C4-2B (cell line): ENCODE data around the gene SCG3.

Source experiments
- H3K27ac ChIP-seq: fragments of 450-650 bp; 2 replicates; pipeline ENCODE4 v1.5.1; 2017
- ZFX ChIP-seq: fragments of 450-650 bp; IDR thresholded peaks from 2 replicates; pipeline ENCODE4 v1.6.1; 2017
- TF ChIP-seq, protein P1 (sequence below): fragments of 450-650 bp; conservative IDR thresholded peaks from 2 replicates; pipeline ENCODE4 v1.5.1; 2017; ENCODE audit warnings: mild to moderate bottlenecking

Gene SCG3

DNA sequence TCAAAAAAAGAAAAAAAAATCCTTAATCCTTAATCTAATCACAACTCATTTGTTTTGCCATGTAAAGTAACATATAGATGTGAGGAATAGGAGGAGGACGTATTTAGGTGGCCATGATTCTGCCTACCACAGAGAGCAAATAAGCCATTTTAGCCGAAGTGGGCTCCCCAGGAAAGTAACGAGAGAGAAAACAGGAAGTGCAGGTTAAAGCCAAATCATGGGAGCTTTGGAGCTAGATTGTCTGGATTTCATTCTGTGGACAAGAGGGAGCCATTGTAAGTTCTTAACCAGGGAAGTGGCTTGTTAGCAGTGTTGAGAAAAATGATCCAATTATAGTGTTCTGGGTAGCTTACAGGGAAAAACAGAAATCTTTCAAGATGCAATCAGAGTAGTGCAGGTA lies 79.5 kb downstream of the SCG3 start:
- H3K27ac ChIP-seq: no peak overlapping the region
- TF ChIP-seq, protein P1, sequence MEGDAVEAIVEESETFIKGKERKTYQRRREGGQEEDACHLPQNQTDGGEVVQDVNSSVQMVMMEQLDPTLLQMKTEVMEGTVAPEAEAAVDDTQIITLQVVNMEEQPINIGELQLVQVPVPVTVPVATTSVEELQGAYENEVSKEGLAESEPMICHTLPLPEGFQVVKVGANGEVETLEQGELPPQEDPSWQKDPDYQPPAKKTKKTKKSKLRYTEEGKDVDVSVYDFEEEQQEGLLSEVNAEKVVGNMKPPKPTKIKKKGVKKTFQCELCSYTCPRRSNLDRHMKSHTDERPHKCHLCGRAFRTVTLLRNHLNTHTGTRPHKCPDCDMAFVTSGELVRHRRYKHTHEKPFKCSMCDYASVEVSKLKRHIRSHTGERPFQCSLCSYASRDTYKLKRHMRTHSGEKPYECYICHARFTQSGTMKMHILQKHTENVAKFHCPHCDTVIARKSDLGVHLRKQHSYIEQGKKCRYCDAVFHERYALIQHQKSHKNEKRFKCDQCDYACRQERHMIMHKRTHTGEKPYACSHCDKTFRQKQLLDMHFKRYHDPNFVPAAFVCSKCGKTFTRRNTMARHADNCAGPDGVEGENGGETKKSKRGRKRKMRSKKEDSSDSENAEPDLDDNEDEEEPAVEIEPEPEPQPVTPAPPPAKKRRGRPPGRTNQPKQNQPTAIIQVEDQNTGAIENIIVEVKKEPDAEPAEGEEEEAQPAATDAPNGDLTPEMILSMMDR: no peak
- TF ChIP-seq ZFX: no peak

DNA sequence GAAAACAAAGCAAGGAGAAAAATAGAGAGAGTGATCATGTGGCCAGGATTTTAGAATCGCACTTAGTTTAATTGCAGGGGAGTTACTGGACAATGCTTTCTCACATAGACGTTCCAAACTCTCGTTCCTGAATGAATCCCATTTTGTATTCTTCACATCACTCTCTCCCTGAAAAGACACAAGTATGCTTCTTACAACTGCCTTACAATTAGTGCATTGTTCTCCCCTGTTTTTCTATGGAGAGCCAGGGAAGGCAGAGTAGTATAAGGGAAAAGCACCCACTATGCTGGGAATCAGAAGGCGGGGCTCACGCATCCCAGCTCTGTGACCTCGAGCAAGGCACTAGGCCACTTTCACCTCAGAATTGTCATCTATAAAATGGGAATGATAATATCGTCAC lies 84.4 kb downstream of the SCG3 start:
- TF ChIP-seq ZFX: no peak
- TF ChIP-seq, protein P1: no peak
- H3K27ac ChIP-seq: no peak overlapping the region

DNA sequence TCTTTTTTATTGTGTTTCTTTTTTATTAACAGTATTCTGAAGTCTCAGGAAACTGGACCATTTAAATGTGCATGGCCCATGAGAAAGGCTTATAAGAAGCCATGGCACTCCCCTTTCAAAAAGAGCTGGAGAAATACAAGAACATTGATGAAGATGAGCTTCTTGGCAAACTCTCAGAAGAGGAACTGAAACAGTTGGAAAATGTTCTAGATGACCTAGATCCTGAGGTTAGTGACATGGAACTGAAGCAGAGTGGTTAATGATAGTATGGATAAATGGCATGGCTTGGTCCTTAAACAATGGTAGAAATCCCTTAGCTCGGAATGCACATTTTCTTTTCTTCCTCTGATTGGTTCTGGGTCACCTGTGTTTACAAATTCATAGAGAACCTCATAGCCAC lies 85.0 kb downstream of the SCG3 start:
- TF ChIP-seq, protein P1: no peak
- TF ChIP-seq ZFX: no peak
- no peak overlapping the region for H3K27ac ChIP-seq

DNA sequence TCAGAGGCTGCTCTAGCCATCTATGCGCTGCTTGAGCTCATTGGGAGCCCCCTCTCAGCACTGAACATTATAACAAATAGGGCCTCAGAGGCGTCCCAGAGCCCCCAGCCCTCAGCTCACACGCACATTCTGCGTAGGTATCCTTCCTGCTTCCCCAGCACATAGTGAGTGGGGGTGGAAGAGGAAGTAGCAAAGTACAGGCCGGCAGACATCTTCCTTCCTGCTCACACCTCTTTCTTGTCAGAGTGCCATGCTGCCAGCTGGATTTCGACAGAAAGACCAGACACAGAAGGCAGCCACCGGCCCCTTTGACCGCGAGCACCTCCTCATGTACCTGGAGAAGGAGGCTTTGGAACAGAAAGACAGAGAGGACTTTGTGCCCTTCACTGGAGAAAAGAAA lies 86.7 kb downstream of the SCG3 start:
- no peak for TF ChIP-seq ZFX
- TF ChIP-seq, protein P1: no peak
- 0 out of 2 replicates have a peak overlapping the region, but pooled peaks have one; percentile 19 for H3K27ac ChIP-seq
